Measurements from ENCODE around the gene MPZL2. TPM values are rescaled to one million over a fixed set of nuclear protein-coding genes. Genes with fewer than 3 reads are reported as not detected.

The MPZL2 gene
- total and polyA plus RNA-seq, 8 donors = 6.0 to 20.7 (median 13.8) TPM

GRCh38 chr11:118243993-118244762, 19.9 kb downstream of the MPZL2 start:
- H3K27ac ChIP-seq = no peak overlapping the region
- no peak for FAIRE-seq
- 72 to 86% methylated on average over 3 of the region's 3 CpGs for WGBS, 2 donors
- no peak for TF ChIP-seq CTCF (IDR thresholded peaks at IDR 0.05)
- no peaks in the 10 kb centered on the region for H3K9me3 ChIP-seq
- no peaks in the 10 kb centered on the region for H3K36me3 ChIP-seq
- H3K27me3 ChIP-seq = no peaks in the 10 kb centered on the region
- H3K4me1 ChIP-seq = peaks cover 7 to 17% (median 15%) of the 10 kb centered on the region in 3 donors
- DNase-seq = no peak
- intact Hi-C loops (cut with DNase I) = no loop called here
- H3K4me3 ChIP-seq = no peak overlapping the region
- ATAC-seq = no peak

GRCh38 chr11:118243161-118243560, 20.9 kb downstream of the MPZL2 start:
- Histone ChIP-seq H3K9me3 (no peaks in the 10 kb centered on the region), H3K4me3 (no peak overlapping the region), H3K27me3 (no peaks in the 10 kb centered on the region), H3K4me1 (peaks cover 7 to 21% (median 17%) of the 10 kb centered on the region in 3 donors), H3K36me3 (no peaks in the 10 kb centered on the region), H3K27ac (no peak overlapping the region)
- WGBS, 2 donors = 74 to 79% methylated on average over 8 of the region's 8 CpGs
- no peak for DNase-seq
- no peak for ATAC-seq
- TF ChIP-seq CTCF (IDR thresholded peaks at IDR 0.05) = no peak
- FAIRE-seq = no peak
- intact Hi-C loops (cut with DNase I) = no loop called here

- no peak overlapping the region for H3K4me3 ChIP-seq
- no peaks in the 10 kb centered on the region for H3K27me3 ChIP-seq
- FAIRE-seq = no peak
- no peak for DNase-seq
- H3K4me1 ChIP-seq = peaks cover 7 to 21% (median 17%) of the 10 kb centered on the region in 3 donors
- no peaks in the 10 kb centered on the region for H3K9me3 ChIP-seq
- peak overlapping the region in 2 of 4 donors; percentile 81 to 82 for H3K27ac ChIP-seq
- no peak for ATAC-seq
- no peak for TF ChIP-seq CTCF (IDR thresholded peaks at IDR 0.05)
- 69 to 88% methylated on average over 1 of the region's 1 CpG for WGBS, 2 donors
- intact Hi-C loops (cut with DNase I) = no loop called here
- no peaks in the 10 kb centered on the region for H3K36me3 ChIP-seq
Measured at GRCh38 chr11:118241764-118242098, 22.4 kb downstream of the MPZL2 start.

- FAIRE-seq (no peak), DNase-seq (peak in 3 of 6 donors; percentile 11 to 51 (median 25)), ATAC-seq (peak; percentile 84 to 95 (median 90))
- Histone ChIP-seq H3K27ac (peak overlapping the region in 3 of 4 donors; percentile 6 to 82 (median 81)), H3K4me1 (peaks cover 7 to 21% (median 17%) of the 10 kb centered on the region in 3 donors), H3K36me3 (no peaks in the 10 kb centered on the region), H3K4me3 (peak overlapping the region in 1 of 4 donors; percentile 2), H3K9me3 (no peaks in the 10 kb centered on the region), H3K27me3 (no peaks in the 10 kb centered on the region)
- intact Hi-C loops (cut with DNase I) = no loop called here
- WGBS, 2 donors = 24 to 29% methylated on average over 9 of the region's 9 CpGs
- no peak for TF ChIP-seq CTCF (IDR thresholded peaks at IDR 0.05)
Measured at GRCh38 chr11:118240999-118241763, 22.9 kb downstream of the MPZL2 start.

All from pancreas (tissue), 10 donors.